ENCODE results near the gene HIVEP3. TPM values are rescaled to one million over a fixed set of nuclear protein-coding genes. Genes with fewer than 3 reads are reported as not detected.

Gene HIVEP3
- total RNA-seq, 4 donors from 2014 or later = 1.4 to 3.0 (median 2.3) TPM

DNA sequence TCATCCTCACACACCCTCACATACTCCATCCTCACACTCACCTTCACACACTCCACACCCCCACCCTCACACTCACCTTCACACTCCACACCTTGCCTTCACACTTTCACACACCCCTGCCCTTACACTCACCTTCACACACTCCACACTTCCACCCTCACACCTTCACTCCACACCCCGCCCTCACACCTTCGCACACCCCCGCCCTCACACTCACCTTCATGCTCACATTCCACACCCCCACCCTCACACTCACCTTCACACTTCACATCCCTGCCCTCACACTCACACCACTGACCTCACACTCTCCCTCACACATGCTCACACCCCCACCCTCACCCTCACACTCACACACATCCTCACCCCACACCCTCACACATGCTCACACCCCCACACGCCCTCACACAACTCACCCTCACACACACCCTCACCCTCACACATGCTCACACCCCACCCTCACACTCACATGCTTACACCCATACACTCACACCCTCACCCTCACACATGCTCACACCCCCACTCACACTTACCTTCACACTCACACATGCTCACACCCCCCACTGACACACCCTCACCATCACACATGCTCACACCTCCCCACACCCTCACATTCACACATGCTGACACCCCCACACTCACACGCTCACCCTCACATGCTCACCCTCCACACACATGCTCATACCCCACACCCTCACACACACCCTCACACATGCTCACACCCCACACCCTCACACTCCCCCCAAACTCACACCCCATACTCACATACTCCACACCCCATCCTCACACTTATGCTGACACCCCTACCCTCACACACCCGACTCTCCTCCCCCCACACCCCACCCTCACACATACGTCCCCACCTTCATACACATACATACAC, 389.8 kb downstream of the HIVEP3 start:
- DNase-seq (ENCODE audit: extremely low spot score) = no peak
- intact Hi-C loops (cut with DNase I) = no loop called here
- Histone ChIP-seq H3K9me3 (no peaks in the 10 kb centered on the region), H3K27ac (replicated peaks in 1 of 4) (no peak overlapping the region), H3K36me3 (peaks cover 0 to 5% (median 0%) of the 10 kb centered on the region in 4 donors), H3K4me3 (no peak overlapping the region), H3K27me3 (no peaks in the 10 kb centered on the region), H3K4me1 (no peaks in the 10 kb centered on the region)
- WGBS = 92% methylated on average over 7 of the region's 7 CpGs
- TF ChIP-seq POLR2A (IDR thresholded peaks at IDR 0.05; ENCODE audit: low read depth) = no peak
- no peak for TF ChIP-seq POLR2AphosphoS5 (IDR thresholded peaks at IDR 0.05)
- TF ChIP-seq CTCF (IDR thresholded peaks at IDR 0.05) = no peak
- no peak for TF ChIP-seq EP300 (IDR thresholded peaks at IDR 0.05)

DNA sequence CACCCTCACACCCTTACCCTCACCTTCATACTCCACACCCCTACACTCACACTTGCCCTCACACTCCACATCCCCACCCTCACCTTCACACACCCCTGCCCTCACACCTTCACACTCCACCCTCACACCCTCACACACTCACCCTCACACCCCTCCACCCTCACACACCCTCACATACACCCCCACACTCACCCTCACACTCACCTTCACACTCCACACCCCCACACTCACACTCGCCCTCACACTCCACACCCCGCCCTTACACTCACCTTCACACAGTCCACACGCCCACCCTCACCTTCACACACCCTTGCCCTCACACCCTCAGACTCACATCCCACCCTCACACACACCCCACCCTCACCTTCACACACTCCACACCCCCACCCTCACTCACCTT, 390.6 kb downstream of the HIVEP3 start:
- Histone ChIP-seq H3K4me1 (no peaks in the 10 kb centered on the region), H3K4me3 (no peak overlapping the region), H3K27me3 (no peaks in the 10 kb centered on the region), H3K36me3 (peaks cover 0 to 5% (median 0%) of the 10 kb centered on the region in 4 donors), H3K27ac (replicated peaks in 1 of 4) (no peak overlapping the region), H3K9me3 (no peaks in the 10 kb centered on the region)
- TF ChIP-seq EP300 (IDR thresholded peaks at IDR 0.05) (no peak), POLR2A (IDR thresholded peaks at IDR 0.05; ENCODE audit: low read depth) (no peak), CTCF (IDR thresholded peaks at IDR 0.05) (no peak), POLR2AphosphoS5 (IDR thresholded peaks at IDR 0.05) (no peak)
- DNase-seq (ENCODE audit: extremely low spot score) = no peak
- 84% methylated on average over 3 of the region's 3 CpGs for WGBS
- intact Hi-C loops (cut with DNase I) = no loop called here

- Histone ChIP-seq H3K36me3 (peaks cover 0 to 5% (median 0%) of the 10 kb centered on the region in 4 donors), H3K9me3 (no peaks in the 10 kb centered on the region), H3K27me3 (no peaks in the 10 kb centered on the region), H3K4me1 (no peaks in the 10 kb centered on the region), H3K4me3 (no peak overlapping the region), H3K27ac (replicated peaks in 1 of 4) (no peak overlapping the region)
- DNase-seq (ENCODE audit: extremely low spot score) = no peak
- WGBS = 90% methylated on average over 4 of the region's 4 CpGs
- intact Hi-C loops (cut with DNase I) = no loop called here
- TF ChIP-seq POLR2A (IDR thresholded peaks at IDR 0.05; ENCODE audit: low read depth) (no peak), CTCF (IDR thresholded peaks at IDR 0.05) (no peak), POLR2AphosphoS5 (IDR thresholded peaks at IDR 0.05) (no peak), EP300 (IDR thresholded peaks at IDR 0.05) (no peak)
These were observed 391.7 kb downstream of the HIVEP3 start for GRCh38 chr1:41526956-41527561.

GRCh38 chr1:41525891-41526587, 392.7 kb downstream of the HIVEP3 start:
- no peaks in the 10 kb centered on the region for H3K4me1 ChIP-seq
- H3K27ac ChIP-seq (replicated peaks in 1 of 4) = no peak overlapping the region
- H3K27me3 ChIP-seq = no peaks in the 10 kb centered on the region
- TF ChIP-seq CTCF (IDR thresholded peaks at IDR 0.05) (no peak), POLR2A (IDR thresholded peaks at IDR 0.05; ENCODE audit: low read depth) (no peak), POLR2AphosphoS5 (IDR thresholded peaks at IDR 0.05) (no peak), EP300 (IDR thresholded peaks at IDR 0.05) (no peak)
- WGBS = 90% methylated on average over 18 of the region's 18 CpGs
- DNase-seq (ENCODE audit: extremely low spot score) = no peak
- intact Hi-C loops (cut with DNase I) = no loop called here
- peaks cover 0 to 5% (median 0%) of the 10 kb centered on the region in 4 donors for H3K36me3 ChIP-seq
- H3K9me3 ChIP-seq = no peaks in the 10 kb centered on the region
- no peak overlapping the region for H3K4me3 ChIP-seq
